ENCODE measurements around the gene MYO1D.
"Not testable (repeated sequence)": the region's sequence is repeated elsewhere in the genome, so short reads cannot be mapped to it uniquely, and the experiment has no call there.

Gene MYO1D

GRCh38 chr17:32896647-32897258, 19.8 kb upstream of the MYO1D start:
- in situ Hi-C loops (cut with HindIII; ENCODE audit: low sequenced_read_pairs), result no loop called here

- in situ Hi-C loops (cut with HindIII; ENCODE audit: low sequenced_read_pairs), result no loop called here
Measured at GRCh38 chr17:32894245-32894644, 17.3 kb upstream of the MYO1D start.

- in situ Hi-C loops (cut with HindIII; ENCODE audit: low sequenced_read_pairs), result not testable (repeated sequence)
Measured at GRCh38 chr17:32887410-32887809, 10.5 kb upstream of the MYO1D start.

- in situ Hi-C loops (cut with HindIII; ENCODE audit: low sequenced_read_pairs), result not testable (repeated sequence)
Measured at GRCh38 chr17:32886951-32887350, 10.0 kb upstream of the MYO1D start.

GRCh38 chr17:32882734-32883133, 5.8 kb upstream of the MYO1D start:
- in situ Hi-C loops (cut with HindIII; ENCODE audit: low sequenced_read_pairs), result no loop called here

- in situ Hi-C loops (cut with HindIII; ENCODE audit: low sequenced_read_pairs), result no loop called here
Measured at GRCh38 chr17:32882029-32882428, 5.1 kb upstream of the MYO1D start.

- in situ Hi-C loops (cut with HindIII; ENCODE audit: low sequenced_read_pairs), result no loop called here
Measured at GRCh38 chr17:32880671-32881453, 3.9 kb upstream of the MYO1D start.

GRCh38 chr17:32879134-32879533, 2.2 kb upstream of the MYO1D start:
- in situ Hi-C loops (cut with HindIII; ENCODE audit: low sequenced_read_pairs), result loop anchor here (10.0 kb wide), 1 partner anchor 84 kb away; no protein-coding TSS in a partner anchor

GRCh38 chr17:32878211-32878610, 1.3 kb upstream of the MYO1D start:
- in situ Hi-C loops (cut with HindIII; ENCODE audit: low sequenced_read_pairs), result loop anchor here (10.0 kb wide), 1 partner anchor 83 kb away; no protein-coding TSS in a partner anchor

- in situ Hi-C loops (cut with HindIII; ENCODE audit: low sequenced_read_pairs), result loop anchor here (10.0 kb wide), 1 partner anchor 82 kb away; no protein-coding TSS in a partner anchor
Measured at GRCh38 chr17:32877164-32877764, 340 bp upstream of the MYO1D start.

- in situ Hi-C loops (cut with HindIII; ENCODE audit: low sequenced_read_pairs), result loop anchor here (10.0 kb wide), 1 partner anchor 81 kb away; no protein-coding TSS in a partner anchor
Measured at GRCh38 chr17:32875923-32876416, 954 bp downstream of the MYO1D start.

GRCh38 chr17:32875230-32875917, 1.6 kb downstream of the MYO1D start:
- in situ Hi-C loops (cut with HindIII; ENCODE audit: low sequenced_read_pairs), result loop anchor here (10.0 kb wide), 1 partner anchor 81 kb away; no protein-coding TSS in a partner anchor

- in situ Hi-C loops (cut with HindIII; ENCODE audit: low sequenced_read_pairs), result loop anchor here (10.0 kb wide), 1 partner anchor 78 kb away; no protein-coding TSS in a partner anchor
Measured at GRCh38 chr17:32873114-32873513, 3.8 kb downstream of the MYO1D start.

- in situ Hi-C loops (cut with HindIII; ENCODE audit: low sequenced_read_pairs), result loop anchor here (10.0 kb wide), 1 partner anchor 77 kb away; no protein-coding TSS in a partner anchor
Measured at GRCh38 chr17:32871746-32872145, 5.2 kb downstream of the MYO1D start.

- in situ Hi-C loops (cut with HindIII; ENCODE audit: low sequenced_read_pairs), result loop anchor here (10.0 kb wide), 1 partner anchor 76 kb away; no protein-coding TSS in a partner anchor
Measured at GRCh38 chr17:32870969-32871368, 6.0 kb downstream of the MYO1D start.

GRCh38 chr17:32870027-32870670, 6.8 kb downstream of the MYO1D start:
- in situ Hi-C loops (cut with HindIII; ENCODE audit: low sequenced_read_pairs), result loop anchor here (10.0 kb wide), 1 partner anchor 75 kb away; no protein-coding TSS in a partner anchor

GRCh38 chr17:32869345-32870026, 7.4 kb downstream of the MYO1D start:
- in situ Hi-C loops (cut with HindIII; ENCODE audit: low sequenced_read_pairs), result loop anchor here (10.0 kb wide), 1 partner anchor 75 kb away; no protein-coding TSS in a partner anchor

GRCh38 chr17:32865141-32865540, 11.8 kb downstream of the MYO1D start:
- in situ Hi-C loops (cut with HindIII; ENCODE audit: low sequenced_read_pairs), result no loop called here

GRCh38 chr17:32863559-32863958, 13.4 kb downstream of the MYO1D start:
- in situ Hi-C loops (cut with HindIII; ENCODE audit: low sequenced_read_pairs), result no loop called here
